ENCODE results near the gene NPEPPS. TPM values are rescaled to one million over a fixed set of nuclear protein-coding genes. Genes with fewer than 3 reads are reported as not detected.

The NPEPPS gene
- total and polyA plus RNA-seq, 2 of the 8 experiments (the other 6 are each of a cell fraction or from before 2014, with no cell fraction given), result 53.6 to 118 TPM

DNA sequence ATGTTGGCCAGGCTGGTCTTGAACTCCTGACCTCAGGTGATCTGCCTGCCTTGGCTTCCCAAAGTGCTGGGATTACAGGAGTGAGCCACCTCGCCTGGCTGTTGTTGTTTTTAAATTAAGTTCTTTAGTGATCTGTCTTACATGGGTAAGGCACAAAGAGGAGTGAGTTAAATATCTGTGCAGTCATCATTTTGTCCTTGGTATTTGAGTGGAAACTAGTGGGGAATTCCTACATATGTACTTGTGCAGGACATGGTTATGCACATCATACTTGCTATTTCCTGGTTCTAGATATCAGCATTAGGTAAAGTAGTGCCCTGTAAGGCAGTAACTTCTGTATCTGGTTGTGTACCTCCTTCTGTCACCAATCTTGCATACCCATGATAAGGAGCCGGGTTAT is 122.5 kb downstream of the NPEPPS start (continued):
- TF ChIP-seq, protein P1, sequence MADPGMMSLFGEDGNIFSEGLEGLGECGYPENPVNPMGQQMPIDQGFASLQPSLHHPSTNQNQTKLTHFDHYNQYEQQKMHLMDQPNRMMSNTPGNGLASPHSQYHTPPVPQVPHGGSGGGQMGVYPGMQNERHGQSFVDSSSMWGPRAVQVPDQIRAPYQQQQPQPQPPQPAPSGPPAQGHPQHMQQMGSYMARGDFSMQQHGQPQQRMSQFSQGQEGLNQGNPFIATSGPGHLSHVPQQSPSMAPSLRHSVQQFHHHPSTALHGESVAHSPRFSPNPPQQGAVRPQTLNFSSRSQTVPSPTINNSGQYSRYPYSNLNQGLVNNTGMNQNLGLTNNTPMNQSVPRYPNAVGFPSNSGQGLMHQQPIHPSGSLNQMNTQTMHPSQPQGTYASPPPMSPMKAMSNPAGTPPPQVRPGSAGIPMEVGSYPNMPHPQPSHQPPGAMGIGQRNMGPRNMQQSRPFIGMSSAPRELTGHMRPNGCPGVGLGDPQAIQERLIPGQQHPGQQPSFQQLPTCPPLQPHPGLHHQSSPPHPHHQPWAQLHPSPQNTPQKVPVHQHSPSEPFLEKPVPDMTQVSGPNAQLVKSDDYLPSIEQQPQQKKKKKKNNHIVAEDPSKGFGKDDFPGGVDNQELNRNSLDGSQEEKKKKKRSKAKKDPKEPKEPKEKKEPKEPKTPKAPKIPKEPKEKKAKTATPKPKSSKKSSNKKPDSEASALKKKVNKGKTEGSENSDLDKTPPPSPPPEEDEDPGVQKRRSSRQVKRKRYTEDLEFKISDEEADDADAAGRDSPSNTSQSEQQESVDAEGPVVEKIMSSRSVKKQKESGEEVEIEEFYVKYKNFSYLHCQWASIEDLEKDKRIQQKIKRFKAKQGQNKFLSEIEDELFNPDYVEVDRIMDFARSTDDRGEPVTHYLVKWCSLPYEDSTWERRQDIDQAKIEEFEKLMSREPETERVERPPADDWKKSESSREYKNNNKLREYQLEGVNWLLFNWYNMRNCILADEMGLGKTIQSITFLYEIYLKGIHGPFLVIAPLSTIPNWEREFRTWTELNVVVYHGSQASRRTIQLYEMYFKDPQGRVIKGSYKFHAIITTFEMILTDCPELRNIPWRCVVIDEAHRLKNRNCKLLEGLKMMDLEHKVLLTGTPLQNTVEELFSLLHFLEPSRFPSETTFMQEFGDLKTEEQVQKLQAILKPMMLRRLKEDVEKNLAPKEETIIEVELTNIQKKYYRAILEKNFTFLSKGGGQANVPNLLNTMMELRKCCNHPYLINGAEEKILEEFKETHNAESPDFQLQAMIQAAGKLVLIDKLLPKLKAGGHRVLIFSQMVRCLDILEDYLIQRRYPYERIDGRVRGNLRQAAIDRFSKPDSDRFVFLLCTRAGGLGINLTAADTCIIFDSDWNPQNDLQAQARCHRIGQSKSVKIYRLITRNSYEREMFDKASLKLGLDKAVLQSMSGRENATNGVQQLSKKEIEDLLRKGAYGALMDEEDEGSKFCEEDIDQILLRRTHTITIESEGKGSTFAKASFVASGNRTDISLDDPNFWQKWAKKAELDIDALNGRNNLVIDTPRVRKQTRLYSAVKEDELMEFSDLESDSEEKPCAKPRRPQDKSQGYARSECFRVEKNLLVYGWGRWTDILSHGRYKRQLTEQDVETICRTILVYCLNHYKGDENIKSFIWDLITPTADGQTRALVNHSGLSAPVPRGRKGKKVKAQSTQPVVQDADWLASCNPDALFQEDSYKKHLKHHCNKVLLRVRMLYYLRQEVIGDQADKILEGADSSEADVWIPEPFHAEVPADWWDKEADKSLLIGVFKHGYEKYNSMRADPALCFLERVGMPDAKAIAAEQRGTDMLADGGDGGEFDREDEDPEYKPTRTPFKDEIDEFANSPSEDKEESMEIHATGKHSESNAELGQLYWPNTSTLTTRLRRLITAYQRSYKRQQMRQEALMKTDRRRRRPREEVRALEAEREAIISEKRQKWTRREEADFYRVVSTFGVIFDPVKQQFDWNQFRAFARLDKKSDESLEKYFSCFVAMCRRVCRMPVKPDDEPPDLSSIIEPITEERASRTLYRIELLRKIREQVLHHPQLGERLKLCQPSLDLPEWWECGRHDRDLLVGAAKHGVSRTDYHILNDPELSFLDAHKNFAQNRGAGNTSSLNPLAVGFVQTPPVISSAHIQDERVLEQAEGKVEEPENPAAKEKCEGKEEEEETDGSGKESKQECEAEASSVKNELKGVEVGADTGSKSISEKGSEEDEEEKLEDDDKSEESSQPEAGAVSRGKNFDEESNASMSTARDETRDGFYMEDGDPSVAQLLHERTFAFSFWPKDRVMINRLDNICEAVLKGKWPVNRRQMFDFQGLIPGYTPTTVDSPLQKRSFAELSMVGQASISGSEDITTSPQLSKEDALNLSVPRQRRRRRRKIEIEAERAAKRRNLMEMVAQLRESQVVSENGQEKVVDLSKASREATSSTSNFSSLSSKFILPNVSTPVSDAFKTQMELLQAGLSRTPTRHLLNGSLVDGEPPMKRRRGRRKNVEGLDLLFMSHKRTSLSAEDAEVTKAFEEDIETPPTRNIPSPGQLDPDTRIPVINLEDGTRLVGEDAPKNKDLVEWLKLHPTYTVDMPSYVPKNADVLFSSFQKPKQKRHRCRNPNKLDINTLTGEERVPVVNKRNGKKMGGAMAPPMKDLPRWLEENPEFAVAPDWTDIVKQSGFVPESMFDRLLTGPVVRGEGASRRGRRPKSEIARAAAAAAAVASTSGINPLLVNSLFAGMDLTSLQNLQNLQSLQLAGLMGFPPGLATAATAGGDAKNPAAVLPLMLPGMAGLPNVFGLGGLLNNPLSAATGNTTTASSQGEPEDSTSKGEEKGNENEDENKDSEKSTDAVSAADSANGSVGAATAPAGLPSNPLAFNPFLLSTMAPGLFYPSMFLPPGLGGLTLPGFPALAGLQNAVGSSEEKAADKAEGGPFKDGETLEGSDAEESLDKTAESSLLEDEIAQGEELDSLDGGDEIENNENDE (IDR thresholded peaks at IDR 0.05; ENCODE audit: insufficient replicate concordance, low read length), result no peak
- TF ChIP-seq CHD1 (IDR thresholded peaks at IDR 0.05; ENCODE audit: low read depth, low read length) (no peak), POU5F1 (IDR thresholded peaks at IDR 0.05; ENCODE audit: low read depth, low read length) (no peak), BCL11A (IDR thresholded peaks at IDR 0.05; ENCODE audit: low read depth in 2 of 2, low read length in 2 of 2) (no peak), TEAD4 (IDR thresholded peaks at IDR 0.05; ENCODE audit: low read depth, low read length) (no peak), KDM4A (IDR thresholded peaks at IDR 0.05; ENCODE audit: low read depth, low read length, severe bottlenecking) (no peak), RNF2 (IDR thresholded peaks at IDR 0.05; ENCODE audit: borderline replicate concordance, low read depth, low read length, missing control alignments, poor library complexity, severe bottlenecking) (no peak), RFX5 (IDR thresholded peaks at IDR 0.05; ENCODE audit: borderline replicate concordance, low read depth, low read length) (no peak), CBX8 (IDR thresholded peaks at IDR 0.05; ENCODE audit: borderline replicate concordance, low read depth, low read length) (no peak), HDAC6 (IDR thresholded peaks at IDR 0.05; ENCODE audit: low read depth, low read length) (no peak), EZH2 (IDR thresholded peaks at IDR 0.05; ENCODE audit: low read depth, low read length, severe bottlenecking) (no peak), SUZ12 (IDR thresholded peaks at IDR 0.05; ENCODE audit: low read length) (no peak)

Measured in H1 (cell line).